SK-N-MC (cell line): ENCODE results near the gene GALNT15.

Source experiments
- EZH2 ChIP-seq: fragments of 200-600 bp; sonication (generic); IDR thresholded peaks from one replicate; pipeline ENCODE4 v1.6.1; 2017; ENCODE audit warnings: antibody characterized with exemption
- POLR2AphosphoS5 ChIP-seq: IDR thresholded peaks from 2 replicates; pipeline ENCODE4 v1.6.1; 2012; ENCODE audit warnings: mild to moderate bottlenecking, low read depth, low read length, borderline replicate concordance

GRCh38 chr3:16146015-16146730 lies 28.3 kb upstream of the GALNT15 start:
- no peak for TF ChIP-seq EZH2
- no peak for TF ChIP-seq POLR2AphosphoS5
